Stomach (tissue), 9 donors: Measurements from ENCODE around the gene CBLB. TPM values are rescaled to one million over a fixed set of nuclear protein-coding genes. Genes with fewer than 3 reads are reported as not detected.

Source experiments
- DNase-seq, 2 donors: peaks; one replicate each; pipeline versions ENCODE4 v3.0.0 to v3.0.0-alpha.2; 2013 to 2019
- H3K27ac ChIP-seq, 5 donors: fragments of 200-600 bp in 4 of 5; sonication (generic) in 4 of 5; one replicate each; pipeline ENCODE4 v1.5.1; 2013 to 2019; ENCODE audit warnings: mild to moderate bottlenecking in 1 of 5, moderate library complexity in 1 of 5
- H3K27me3 ChIP-seq, 3 donors: fragments of 200-600 bp; sonication (generic); one replicate each; pipeline ENCODE4 v1.5.1; 2017 to 2019; ENCODE audit warnings: mixed run types in 1 of 3
- H3K36me3 ChIP-seq, 4 donors: fragments of 200-600 bp; sonication (generic); 1 replicate in 3 of 4; 2 replicates in 1 of 4; pipeline ENCODE4 v1.5.1; 2016 to 2019
- H3K4me1 ChIP-seq, 4 donors: fragments of 200-600 bp; sonication (generic); one replicate each; pipeline ENCODE4 v1.5.1; 2016 to 2019
- H3K4me3 ChIP-seq, 4 donors: fragments of 200-600 bp; sonication (generic) in 3 of 4; one replicate each; pipeline ENCODE4 v1.5.1; 2016 to 2019; ENCODE audit warnings: mild to moderate bottlenecking in 1 of 4
- H3K9me3 ChIP-seq, 4 donors: fragments of 200-600 bp; sonication (generic); one replicate each; pipeline ENCODE4 v1.5.1; 2016 to 2019
- EP300 ChIP-seq: sonication (generic); formaldehyde crosslinking; IDR thresholded peaks from one replicate; pipeline ENCODE4 v1.6.1; 2017; ENCODE audit warnings: antibody characterized with exemption
- POLR2A ChIP-seq, 4 donors: fragments of 450-650 bp; IDR thresholded peaks; one replicate each; pipeline ENCODE4 v1.6.1; 2016; ENCODE audit warnings: antibody characterized with exemption in 4 of 4, control low read depth in 2 of 4, mild to moderate bottlenecking in 1 of 4, moderate library complexity in 1 of 4
- POLR2AphosphoS5 ChIP-seq, 3 donors: sonication (generic); formaldehyde crosslinking; IDR thresholded peaks; one replicate each; pipeline ENCODE4 v1.6.1; 2016; ENCODE audit warnings: antibody characterized with exemption in 3 of 3
- WGBS, 5 donors: extraction: QIAGEN DNeasy Blood & Tissue Kit in 3 of 5; methylation state at CpG; one replicate each; pipeline versions ENCODE4 v1.1.5 to v1.1.7; 2013 to 2018; 5-methylcytosine and 5-hydroxymethylcytosine counted together
- intact Hi-C: fragments of 100-400 bp; cut with DNase I; formaldehyde crosslinking; loops from one replicate; pipeline ENCODE4 v1.15.1; 2023; ENCODE audit warnings: low total_unique reads
- polyA plus RNA-seq, 3 donors: library from polyadenylated mRNA; stranded (reverse); fragments of 200-250 nt; gene quantifications; one replicate each; pipeline ENCODE4 v1.2.3, GENCODE V29; 2013
- total RNA-seq, 5 donors: library from RNA; depleted of rRNA; stranded (reverse); fragments of >200 nt; gene quantifications; one replicate each; pipeline versions ENCODE4 v1.1.0 to v1.2.3, GENCODE V29; 2014 to 2016
- TF ChIP-seq, protein P1 (sequence below), 7 experiments: fragments of 450-650 bp in 4 of 7; fragments of 200-600 bp in 3 of 7; sonication (generic) in 3 of 7; IDR thresholded peaks; one replicate each; pipeline ENCODE4 v1.5.1; 2016 to 2019; ENCODE audit warnings: antibody characterized with exemption in 7 of 7, control low read depth in 2 of 7, mild to moderate bottlenecking in 1 of 7
- donor health status: healthy with polysubstance abuse.
- donor health status: Bipolar disorder and iron deficiency.
- donor health status: healthy.

CBLB gene
- total and polyA plus RNA-seq, 8 donors = 6.9 to 94.4 (median 46.0) TPM

DNA sequence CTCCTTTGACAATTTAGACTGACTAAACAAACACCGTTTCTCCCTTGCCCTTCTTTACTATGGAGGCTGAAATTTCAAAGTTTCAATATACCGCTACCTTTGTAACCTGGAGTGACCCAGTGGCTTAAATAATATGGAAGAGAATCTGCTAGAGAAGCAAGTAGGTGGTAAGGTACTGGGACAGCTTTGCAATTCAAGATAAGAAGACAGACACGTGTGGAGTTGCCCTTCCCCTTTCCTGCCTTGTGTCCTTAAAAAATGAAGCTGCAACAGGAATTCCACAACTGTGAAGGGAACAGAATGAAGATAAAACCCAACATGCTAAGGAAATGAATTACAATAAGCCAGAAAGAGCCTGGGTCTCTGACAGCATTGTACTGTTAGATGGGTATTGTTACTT lies 26.4 kb downstream of the CBLB start:
- Histone ChIP-seq H3K9me3 (no peaks in the 10 kb centered on the region), H3K4me3 (no peak overlapping the region), H3K4me1 (peaks cover 0 to 88% (median 39%) of the 10 kb centered on the region in 4 donors), H3K27me3 (no peaks in the 10 kb centered on the region), H3K27ac (no peak overlapping the region), H3K36me3 (peaks cover 0 to 14% (median 3%) of the 10 kb centered on the region in 4 donors)
- intact Hi-C loops = no loop called here
- TF ChIP-seq EP300 (no peak), POLR2A (IDR thresholded peaks at IDR 0.05) (no peak), POLR2AphosphoS5 (IDR thresholded peaks at IDR 0.05) (no peak)
- TF ChIP-seq, protein P1, sequence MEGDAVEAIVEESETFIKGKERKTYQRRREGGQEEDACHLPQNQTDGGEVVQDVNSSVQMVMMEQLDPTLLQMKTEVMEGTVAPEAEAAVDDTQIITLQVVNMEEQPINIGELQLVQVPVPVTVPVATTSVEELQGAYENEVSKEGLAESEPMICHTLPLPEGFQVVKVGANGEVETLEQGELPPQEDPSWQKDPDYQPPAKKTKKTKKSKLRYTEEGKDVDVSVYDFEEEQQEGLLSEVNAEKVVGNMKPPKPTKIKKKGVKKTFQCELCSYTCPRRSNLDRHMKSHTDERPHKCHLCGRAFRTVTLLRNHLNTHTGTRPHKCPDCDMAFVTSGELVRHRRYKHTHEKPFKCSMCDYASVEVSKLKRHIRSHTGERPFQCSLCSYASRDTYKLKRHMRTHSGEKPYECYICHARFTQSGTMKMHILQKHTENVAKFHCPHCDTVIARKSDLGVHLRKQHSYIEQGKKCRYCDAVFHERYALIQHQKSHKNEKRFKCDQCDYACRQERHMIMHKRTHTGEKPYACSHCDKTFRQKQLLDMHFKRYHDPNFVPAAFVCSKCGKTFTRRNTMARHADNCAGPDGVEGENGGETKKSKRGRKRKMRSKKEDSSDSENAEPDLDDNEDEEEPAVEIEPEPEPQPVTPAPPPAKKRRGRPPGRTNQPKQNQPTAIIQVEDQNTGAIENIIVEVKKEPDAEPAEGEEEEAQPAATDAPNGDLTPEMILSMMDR (IDR thresholded peaks at IDR 0.05) = no peak
- DNase-seq = no peak
- WGBS, 5 donors = 77 to 87% (median 79%) methylated on average over 3 of the region's 3 CpGs

DNA sequence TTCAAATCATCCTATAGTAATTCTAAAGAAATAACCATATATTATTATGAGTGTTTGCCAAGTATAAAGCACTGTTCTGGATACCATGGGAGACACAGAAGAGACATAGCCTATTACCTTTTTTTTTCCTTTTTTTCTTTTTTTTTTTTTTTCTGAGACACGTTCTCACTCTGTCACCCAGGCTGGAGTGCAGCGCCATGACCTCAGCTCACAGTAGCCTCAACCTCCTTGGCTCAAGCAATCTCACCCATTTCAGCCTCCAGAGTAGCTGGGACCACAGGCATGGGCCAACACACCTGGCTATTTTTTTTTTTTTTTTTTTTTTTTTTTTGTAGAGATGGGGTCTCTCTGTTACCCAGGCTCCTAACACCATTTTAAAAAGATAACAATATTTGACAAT lies 30.9 kb downstream of the CBLB start:
- intact Hi-C loops = no loop called here
- WGBS, 5 donors = 84 to 94% (median 91%) methylated on average over 2 of the region's 2 CpGs
- no peaks in the 10 kb centered on the region for H3K9me3 ChIP-seq
- H3K27me3 ChIP-seq = no peaks in the 10 kb centered on the region
- peak overlapping the region in 1 of 5 donors; percentile 60 for H3K27ac ChIP-seq
- H3K4me1 ChIP-seq = peaks cover 15 to 76% (median 39%) of the 10 kb centered on the region in 4 donors
- peaks cover 0 to 16% (median 3%) of the 10 kb centered on the region in 4 donors for H3K36me3 ChIP-seq
- no peak for DNase-seq
- H3K4me3 ChIP-seq = no peak overlapping the region
- no peak for TF ChIP-seq POLR2A (IDR thresholded peaks at IDR 0.05)

DNA sequence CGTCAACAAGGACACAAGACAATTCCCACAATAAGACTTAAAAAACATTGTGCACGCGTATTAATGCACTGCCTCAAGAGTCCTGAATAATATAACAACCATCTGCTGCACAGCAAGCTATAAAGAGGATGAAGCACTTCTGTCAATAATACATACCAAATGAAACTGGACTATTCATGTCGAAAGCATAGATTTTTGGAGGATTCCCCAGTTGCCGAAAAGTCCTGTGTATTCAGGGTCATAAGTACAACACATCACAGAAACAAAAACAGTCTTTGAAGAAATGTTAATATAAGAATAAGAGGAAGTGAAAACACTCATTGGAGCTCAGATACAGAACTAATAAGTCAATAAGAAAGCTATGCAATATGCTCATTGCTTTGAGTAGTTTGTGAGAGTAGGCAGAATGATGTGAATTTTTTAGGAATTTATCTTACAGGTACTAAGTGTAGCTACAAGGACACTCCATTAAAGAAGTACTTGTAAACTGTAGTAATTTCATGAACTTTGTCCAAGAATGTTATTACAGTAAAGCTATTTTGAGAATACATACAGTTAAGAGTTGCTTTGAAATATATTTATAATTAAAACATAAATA lies 31.6 kb downstream of the CBLB start:
- TF ChIP-seq POLR2A (IDR thresholded peaks at IDR 0.05) (no peak), EP300 (no peak), POLR2AphosphoS5 (IDR thresholded peaks at IDR 0.05) (no peak)
- TF ChIP-seq, protein P1 (IDR thresholded peaks at IDR 0.05) = no peak
- peak in 1 of 2 donors; percentile 22 for DNase-seq
- intact Hi-C loops = no loop called here
- Histone ChIP-seq H3K27me3 (no peaks in the 10 kb centered on the region), H3K27ac (peak overlapping the region in 3 of 5 donors; percentile 10 to 60 (median 38)), H3K4me3 (no peak overlapping the region), H3K4me1 (peaks cover 15 to 69% (median 36%) of the 10 kb centered on the region in 4 donors), H3K9me3 (no peaks in the 10 kb centered on the region), H3K36me3 (peaks cover 0 to 15% (median 3%) of the 10 kb centered on the region in 4 donors)
- 65 to 78% (median 72%) methylated on average over 5 of the region's 5 CpGs for WGBS, 5 donors

DNA sequence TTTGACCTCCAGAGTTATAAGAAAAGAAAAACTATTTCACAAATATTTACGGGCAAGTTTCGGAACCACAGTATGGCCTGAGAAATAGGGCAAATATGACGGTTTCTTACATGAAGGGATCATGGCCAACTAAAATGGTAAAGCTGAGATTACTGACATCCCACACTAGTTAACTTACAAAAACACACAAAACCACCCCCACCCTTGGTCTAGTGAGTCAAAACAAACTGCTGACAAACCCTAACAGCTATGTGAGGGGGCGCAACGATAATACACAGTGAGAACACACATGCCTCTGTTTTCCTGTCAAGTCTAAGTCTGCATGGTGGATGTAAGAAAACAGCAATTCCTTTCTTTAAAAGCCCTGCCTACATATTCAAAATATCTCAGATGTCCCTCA lies 32.3 kb downstream of the CBLB start:
- Histone ChIP-seq H3K27me3 (no peaks in the 10 kb centered on the region), H3K4me3 (no peak overlapping the region), H3K36me3 (peaks cover 0 to 10% (median 3%) of the 10 kb centered on the region in 4 donors), H3K27ac (peak overlapping the region in 3 of 5 donors; percentile 10 to 60 (median 38)), H3K9me3 (no peaks in the 10 kb centered on the region), H3K4me1 (peaks cover 15 to 65% (median 36%) of the 10 kb centered on the region in 4 donors)
- no peak for TF ChIP-seq POLR2AphosphoS5 (IDR thresholded peaks at IDR 0.05)
- intact Hi-C loops = no loop called here
- WGBS, 5 donors = 57 to 72% (median 62%) methylated on average over 5 of the region's 5 CpGs
- DNase-seq = peak in 1 of 2 donors; percentile 18

DNA sequence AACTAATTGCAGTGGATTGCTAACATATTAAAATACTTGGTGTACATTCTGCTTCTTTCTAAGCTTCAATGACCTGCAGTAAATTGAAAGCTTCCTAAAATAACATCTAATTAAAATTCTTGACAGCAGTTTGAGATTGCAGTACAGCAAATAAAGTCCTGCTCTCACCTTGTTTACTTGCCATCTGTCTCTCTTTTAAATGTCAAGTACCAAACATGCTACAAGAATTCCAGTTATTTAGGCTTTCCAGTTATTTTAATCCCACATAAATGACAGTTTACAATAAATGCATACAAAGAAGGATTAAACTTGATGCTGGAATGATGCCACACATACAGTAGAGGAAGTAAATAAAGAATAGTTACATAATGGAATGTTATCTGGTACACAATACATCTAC lies 33.2 kb downstream of the CBLB start:
- Histone ChIP-seq H3K4me3 (no peak overlapping the region), H3K27me3 (no peaks in the 10 kb centered on the region), H3K27ac (peak overlapping the region in 2 of 5 donors; percentile 38 to 60), H3K9me3 (no peaks in the 10 kb centered on the region), H3K36me3 (peaks cover 0 to 6% (median 1%) of the 10 kb centered on the region in 4 donors), H3K4me1 (peaks cover 15 to 61% (median 36%) of the 10 kb centered on the region in 4 donors)
- no peak for TF ChIP-seq EP300
- TF ChIP-seq POLR2AphosphoS5 (IDR thresholded peaks at IDR 0.05) = no peak
- TF ChIP-seq, protein P1 (IDR thresholded peaks at IDR 0.05) = no peak
- TF ChIP-seq POLR2A (IDR thresholded peaks at IDR 0.05) = no peak
- intact Hi-C loops = no loop called here
- no peak for DNase-seq
